Inferior parietal cortex (tissue), 1 donor: ENCODE measurements around the gene MAPK11.
A peak's percentile ranks its signal among the peaks of the same experiment; 100 is the strongest.

Experiments used
- DNase-seq: peaks from one replicate; pipeline ENCODE4 v3.0.0-alpha.2; 2016; ENCODE audit errors: extremely low spot score

The MAPK11 gene

DNA sequence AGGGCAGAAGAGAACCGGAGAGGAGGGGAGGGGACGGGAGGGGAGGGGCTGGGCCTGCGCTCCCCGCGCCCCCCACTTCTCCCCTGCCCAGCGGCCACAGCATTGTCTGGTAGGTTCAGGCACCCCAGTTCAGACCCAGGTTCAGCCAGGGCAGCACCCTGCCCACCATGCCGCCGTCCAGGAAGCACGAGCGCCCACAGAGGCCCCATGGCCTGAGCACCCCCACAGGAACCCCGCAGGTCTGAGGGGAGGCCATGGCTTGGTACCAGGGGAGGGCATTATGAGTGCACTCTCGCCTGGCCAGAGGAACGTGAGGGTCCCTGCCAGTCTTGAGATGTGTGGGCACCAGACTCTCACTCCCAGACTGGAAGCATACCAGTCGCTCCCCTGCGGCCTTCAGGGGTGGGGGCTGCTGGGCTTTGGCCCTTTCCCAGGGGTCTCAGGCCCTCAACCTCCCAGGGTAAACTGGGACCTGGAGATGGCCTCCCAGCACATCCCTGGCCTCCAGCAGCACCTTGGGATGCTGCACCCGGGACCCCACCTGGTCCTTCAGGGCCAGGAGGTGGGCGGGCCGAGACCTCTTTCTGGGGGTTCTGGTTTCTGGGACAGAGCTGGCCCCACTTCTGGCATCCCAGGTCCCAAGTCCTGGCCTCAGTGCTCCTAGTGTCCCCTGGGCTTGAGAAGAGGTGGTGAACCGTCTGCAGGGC, 37.9 kb upstream of the MAPK11 start:
- DNase-seq: no peak

DNA sequence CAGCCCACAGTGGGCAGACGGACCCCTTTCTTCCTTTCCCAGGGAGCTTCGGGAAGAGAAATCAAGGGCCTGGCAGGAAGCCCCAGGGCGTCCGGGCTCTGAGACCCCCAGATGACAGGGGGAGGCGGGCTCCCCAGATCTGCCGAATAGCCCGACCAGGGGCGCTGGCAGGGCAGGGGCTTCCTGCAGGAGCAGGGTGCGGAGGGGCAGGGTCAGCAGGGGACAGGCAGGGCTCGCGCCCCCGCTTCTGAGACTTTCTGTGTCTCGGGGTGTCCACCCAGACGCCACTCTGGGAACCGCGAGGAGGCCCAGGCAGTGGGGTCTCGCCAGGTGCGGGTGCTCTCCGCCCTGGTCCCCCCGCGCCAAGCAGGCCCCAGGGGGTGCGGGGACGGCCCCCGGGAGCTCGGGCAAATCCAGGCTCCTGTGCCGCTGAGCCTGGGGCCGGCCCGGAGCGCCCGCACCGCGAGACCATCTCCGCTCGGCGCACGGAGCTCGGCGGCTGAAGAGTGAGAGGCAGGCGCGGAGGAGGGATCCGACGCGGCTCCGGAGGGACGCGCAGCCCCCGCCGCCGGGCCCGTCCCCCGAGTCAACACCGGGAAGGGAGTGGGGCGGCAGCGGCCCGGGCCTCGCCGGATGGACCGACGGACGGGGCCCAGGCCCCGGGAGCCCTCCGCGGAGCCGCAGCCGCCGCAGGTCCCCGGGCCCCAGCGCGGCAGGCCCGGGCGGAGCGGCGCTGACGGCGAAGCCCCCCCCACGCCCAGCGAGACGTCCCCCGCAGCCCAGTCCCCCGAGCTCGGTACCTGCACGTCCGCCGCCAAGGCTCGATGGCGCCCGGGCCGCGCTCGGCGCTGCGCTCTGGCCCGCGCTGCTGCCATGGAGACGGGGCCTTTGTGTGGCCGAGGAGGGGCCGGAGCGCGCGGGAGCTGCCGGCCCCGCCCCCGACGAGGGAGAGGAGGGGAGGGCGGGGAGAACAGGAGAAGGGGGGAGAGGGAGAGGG, 36.9 kb upstream of the MAPK11 start, which contains the start of gene PLXNB2:
TSS of gene PLXNB2 (minus strand) at position 894 of the 997 bp plus-strand sequence. CDS start 17,062 bp downstream, outside the sequence.
- peak; percentile 69 for DNase-seq

GRCh38 chr22:50305923-50306566, 35.9 kb upstream of the MAPK11 start:
- no peak for DNase-seq

DNA sequence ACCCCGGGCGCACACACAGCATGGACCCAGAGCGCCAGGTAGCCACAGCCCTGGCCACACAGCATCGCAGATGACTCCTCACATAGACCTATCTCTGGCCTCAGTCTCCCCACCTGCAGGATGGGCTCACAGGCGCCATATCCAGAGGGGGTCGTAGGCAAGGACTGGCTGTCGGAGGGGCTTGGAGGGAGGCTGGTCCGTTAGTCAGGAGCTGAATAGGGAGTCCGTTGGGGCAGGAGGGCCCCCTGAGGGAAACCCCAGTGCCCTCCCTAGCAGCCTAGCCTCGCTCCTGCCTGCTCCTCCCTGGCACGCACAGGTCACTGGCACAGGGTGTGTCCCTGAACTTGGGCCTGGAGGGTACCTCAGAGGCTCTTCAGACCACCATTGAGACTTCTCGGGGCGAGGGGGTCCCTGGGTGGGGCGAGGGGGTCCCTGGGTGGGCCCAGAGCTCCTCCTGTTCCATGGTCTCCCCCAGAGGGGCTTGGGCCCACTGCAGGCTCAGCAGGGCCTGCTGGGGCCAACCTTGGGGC, 35.3 kb upstream of the MAPK11 start:
- no peak for DNase-seq

GRCh38 chr22:50304528-50305392, 34.6 kb upstream of the MAPK11 start:
- DNase-seq: no peak

DNA sequence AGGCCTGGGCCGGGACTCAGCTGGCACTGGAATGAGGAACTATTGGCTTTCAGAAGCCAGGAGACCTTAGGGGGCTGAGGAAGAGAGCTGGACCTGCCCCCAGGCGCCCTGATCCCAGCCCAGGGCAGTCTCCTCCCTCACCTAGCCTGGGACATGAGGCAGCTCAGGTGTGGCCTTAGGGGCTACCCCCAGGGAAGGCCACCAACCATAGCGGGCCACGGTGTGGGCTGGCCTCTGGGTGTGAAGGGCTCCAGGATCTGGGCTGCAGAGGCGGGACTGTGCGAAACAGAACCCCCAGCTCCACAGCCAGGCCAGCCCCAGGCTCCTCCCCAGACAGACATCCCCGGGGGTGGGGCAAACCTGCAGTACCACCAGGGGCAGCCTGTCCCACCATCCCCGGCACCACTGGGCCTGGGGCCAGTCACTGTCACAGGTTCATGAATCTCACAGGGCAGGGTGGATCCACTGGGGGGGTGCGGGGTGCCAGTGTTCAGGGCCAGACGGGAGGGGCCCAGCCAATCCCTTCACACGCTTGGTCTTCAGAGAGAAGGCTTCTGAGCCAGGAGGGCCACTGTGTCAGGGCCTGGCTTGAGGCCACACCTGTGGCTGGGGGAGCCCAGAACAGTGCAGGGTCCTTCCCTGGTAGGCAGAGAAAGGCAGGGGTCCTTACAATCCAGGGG, 33.8 kb upstream of the MAPK11 start:
- DNase-seq: no peak

GRCh38 chr22:50303515-50303847, 33.3 kb upstream of the MAPK11 start:
- DNase-seq: no peak

GRCh38 chr22:50302564-50302963, 32.4 kb upstream of the MAPK11 start:
- no peak for DNase-seq

DNA sequence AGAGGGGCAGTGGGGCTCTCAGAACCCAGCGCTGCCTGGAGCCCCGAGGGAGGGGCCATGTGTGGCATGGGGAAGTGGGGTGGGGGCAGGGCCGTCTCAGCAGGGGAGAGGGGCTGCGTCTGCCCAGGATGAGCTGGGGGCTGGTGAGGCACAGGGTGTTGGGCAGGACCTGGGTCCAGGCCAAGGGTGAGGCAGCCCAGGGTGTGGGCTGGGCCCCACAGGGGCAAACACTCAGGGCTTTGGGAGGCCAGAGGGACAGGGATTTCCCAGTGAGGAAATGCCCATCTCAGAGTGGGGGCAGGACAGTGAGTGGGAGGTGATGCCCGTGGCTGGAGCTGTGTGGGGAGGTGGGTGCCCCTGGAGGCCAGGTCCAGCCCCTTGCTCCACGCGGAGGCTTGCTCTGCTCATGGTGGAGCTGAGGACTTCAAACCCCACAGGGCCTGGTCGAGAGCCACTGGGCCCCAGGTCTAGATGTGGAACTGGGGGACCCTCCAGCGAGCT, 31.9 kb upstream of the MAPK11 start:
- no peak for DNase-seq

- DNase-seq: no peak
These were observed 31.4 kb upstream of the MAPK11 start for GRCh38 chr22:50301581-50301991.

DNA sequence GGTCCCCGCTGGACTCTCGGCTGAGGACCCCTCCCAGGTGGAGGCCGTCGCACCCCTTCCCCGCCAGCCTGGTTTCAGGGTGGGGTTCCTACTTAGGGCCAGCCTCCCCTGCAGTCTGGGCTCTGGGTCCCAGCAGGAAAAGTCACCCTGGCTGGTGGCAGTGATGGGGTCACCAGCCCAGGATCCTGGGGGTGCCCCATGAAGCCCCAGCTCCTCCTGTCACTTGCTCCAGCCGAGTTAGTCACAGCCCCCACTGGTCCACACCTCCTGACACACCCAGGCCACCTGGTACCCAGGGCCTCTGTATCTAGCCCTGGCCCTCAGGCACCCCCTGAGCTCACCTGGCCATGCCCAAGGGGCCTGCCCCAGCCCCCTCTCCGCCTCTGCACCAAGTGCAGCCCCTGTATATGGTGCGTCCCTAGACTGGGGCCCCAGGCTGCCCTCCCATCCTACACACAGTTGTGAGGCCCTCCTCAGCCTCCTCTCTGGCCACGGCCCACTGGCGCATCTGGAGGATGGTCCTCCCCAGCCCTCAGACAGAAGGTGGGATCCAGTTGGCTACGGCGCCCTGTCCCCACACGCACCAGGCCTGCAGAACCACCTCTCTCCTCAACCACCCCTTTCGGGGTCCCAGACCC, 30.6 kb upstream of the MAPK11 start:
- DNase-seq: no peak

GRCh38 chr22:50299785-50300619, 29.8 kb upstream of the MAPK11 start:
- no peak for DNase-seq

- DNase-seq: no peak
These were observed 29.0 kb upstream of the MAPK11 start for GRCh38 chr22:50298937-50299784.

DNA sequence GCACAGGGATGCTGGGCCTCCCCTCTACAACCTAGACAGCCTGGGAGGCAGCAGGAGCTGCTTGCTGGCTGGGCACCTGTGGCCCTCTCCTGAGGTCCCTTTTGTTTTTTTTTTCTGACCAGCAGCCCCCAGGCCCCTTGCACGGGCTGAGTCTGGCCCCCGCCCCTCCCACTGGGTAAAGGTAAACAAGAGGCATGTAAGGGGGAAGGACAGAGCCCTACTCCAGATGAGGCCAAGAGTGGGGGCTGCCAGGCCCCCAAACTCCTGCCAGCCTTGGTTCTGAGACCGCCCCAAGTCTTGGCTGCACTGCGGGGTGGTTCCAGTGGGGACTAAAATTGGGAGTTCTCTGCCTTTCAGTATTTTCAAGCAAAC, 28.1 kb upstream of the MAPK11 start:
- no peak for DNase-seq

DNA sequence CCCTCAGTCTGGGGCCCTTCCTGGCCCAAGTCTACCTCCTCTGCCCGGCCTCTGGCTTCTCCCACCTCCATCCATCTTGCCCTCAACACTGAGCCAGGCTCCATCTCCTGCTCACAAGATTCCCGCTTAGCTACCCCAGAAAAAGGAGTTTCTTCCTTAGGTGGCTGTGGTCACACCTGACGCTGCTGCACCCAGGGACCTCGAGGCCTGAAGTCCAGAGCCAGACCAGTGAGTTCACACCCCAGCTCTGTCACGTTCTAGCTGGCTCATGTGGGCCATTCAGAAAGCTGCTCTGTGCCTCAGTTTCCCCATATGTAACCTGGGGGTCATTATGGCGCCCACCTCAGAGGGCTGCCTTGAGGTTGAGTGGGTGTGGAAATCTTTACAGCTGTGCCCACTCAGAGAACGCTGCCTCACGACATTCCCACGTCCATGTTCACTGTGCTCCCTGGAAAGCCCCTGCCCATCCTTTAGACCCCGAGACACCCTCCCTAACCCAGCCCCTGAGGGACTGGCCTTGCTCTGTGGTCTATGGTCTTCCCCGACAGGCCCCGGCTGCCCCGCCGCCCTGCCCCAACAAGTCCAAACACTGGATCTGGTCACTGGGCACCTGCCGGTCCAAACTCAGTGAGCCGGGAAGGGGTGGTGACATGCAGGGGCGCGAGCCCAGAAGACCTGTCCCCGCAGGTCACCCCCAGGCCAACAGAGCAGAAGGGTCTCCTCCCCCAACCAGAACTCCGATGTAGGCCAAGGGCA, 27.5 kb upstream of the MAPK11 start:
- no peak for DNase-seq

- DNase-seq: no peak
These were observed 26.7 kb upstream of the MAPK11 start for GRCh38 chr22:50296658-50297490.

- no peak for DNase-seq
These were observed 24.1 kb upstream of the MAPK11 start for GRCh38 chr22:50294319-50294656.
